ENCODE results near the gene ELMO1. TPM values are rescaled to one million over a fixed set of nuclear protein-coding genes. Genes with fewer than 3 reads are reported as not detected.

ELMO1 gene
- total RNA-seq, 1 experiment from 2014 or later, result not detected

GRCh38 chr7:36961693-36962092 lies 487.0 kb downstream of the ELMO1 start:
- no peaks in the 10 kb centered on the region for H3K79me2 ChIP-seq (ENCODE audit: low read length)
- TF ChIP-seq EZH2phosphoT487 (IDR thresholded peaks at IDR 0.05; ENCODE audit: borderline replicate concordance, low read length), result no peak
- TF ChIP-seq EZH2 (IDR thresholded peaks at IDR 0.05; ENCODE audit: low read length, unreplicated experiment), result no peak
- TF ChIP-seq CTCF (conservative IDR thresholded peaks at IDR 0.05; ENCODE audit: low read depth, low read length), result no peak
- H3K9me2 ChIP-seq (replicated peaks; ENCODE audit: low read length), result no peaks in the 10 kb centered on the region
- H3K27me3 ChIP-seq (ENCODE audit: low read length), result 0 out of 2 replicates have a peak, but pooled peaks cover 12% of the 10 kb centered on the region
- no peaks in the 10 kb centered on the region for H3K36me3 ChIP-seq (ENCODE audit: low read depth, low read length)
- no peaks in the 10 kb centered on the region for H3F3A ChIP-seq (ENCODE audit: low read length, unreplicated experiment)
- CTCF ChIA-PET, result no interaction called here
- no peak overlapping the region for H3K4me2 ChIP-seq (ENCODE audit: low read length)
- no peak overlapping the region for H3K4me3 ChIP-seq (ENCODE audit: low read length)
- intact Hi-C loops (cut with micrococcal nuclease), result no loop called here
- H3K9me3 ChIP-seq (ENCODE audit: low read length), result no peaks in the 10 kb centered on the region
- H4K20me1 ChIP-seq (ENCODE audit: low read length), result no peaks in the 10 kb centered on the region
- no peaks in the 10 kb centered on the region for H3K4me1 ChIP-seq (ENCODE audit: insufficient read depth, low read length)
- POLR2A ChIA-PET (ENCODE audit: unreplicated experiment), result no interaction called here
- no peak overlapping the region for H3K27ac ChIP-seq (ENCODE audit: low read length)
- DNase-seq (no peak), ATAC-seq (no peak)
- no peak overlapping the region for H2AFZ ChIP-seq (ENCODE audit: low read length)
- BruUV-seq (replicated peaks), result no TSS peak
- no peak overlapping the region for H3K9ac ChIP-seq (ENCODE audit: low read length)

- intact Hi-C loops (cut with micrococcal nuclease), result no loop called here
- no TSS peak for BruUV-seq (replicated peaks)
- ChIA-PET CTCF (no interaction called here), POLR2A (ENCODE audit: unreplicated experiment) (no interaction called here)
- H3K4me3 ChIP-seq (ENCODE audit: low read length), result no peak overlapping the region
- TF ChIP-seq EZH2phosphoT487 (IDR thresholded peaks at IDR 0.05; ENCODE audit: borderline replicate concordance, low read length) (no peak), EZH2 (IDR thresholded peaks at IDR 0.05; ENCODE audit: low read length, unreplicated experiment) (no peak), CTCF (conservative IDR thresholded peaks at IDR 0.05; ENCODE audit: low read depth, low read length) (no peak)
- no peaks in the 10 kb centered on the region for H3K9me3 ChIP-seq (ENCODE audit: low read length)
- ATAC-seq (no peak), DNase-seq (no peak)
- H3K9me2 ChIP-seq (replicated peaks; ENCODE audit: low read length), result no peaks in the 10 kb centered on the region
- H4K20me1 ChIP-seq (ENCODE audit: low read length), result no peaks in the 10 kb centered on the region
- H3K79me2 ChIP-seq (ENCODE audit: low read length), result no peaks in the 10 kb centered on the region
- H3K4me2 ChIP-seq (ENCODE audit: low read length), result no peak overlapping the region
- H3K36me3 ChIP-seq (ENCODE audit: low read depth, low read length), result no peaks in the 10 kb centered on the region
- H3K4me1 ChIP-seq (ENCODE audit: insufficient read depth, low read length), result no peaks in the 10 kb centered on the region
- no peak overlapping the region for H2AFZ ChIP-seq (ENCODE audit: low read length)
- H3K27ac ChIP-seq (ENCODE audit: low read length), result no peak overlapping the region
- H3F3A ChIP-seq (ENCODE audit: low read length, unreplicated experiment), result no peaks in the 10 kb centered on the region
- 0 out of 2 replicates have a peak, but pooled peaks cover 12% of the 10 kb centered on the region for H3K27me3 ChIP-seq (ENCODE audit: low read length)
- H3K9ac ChIP-seq (ENCODE audit: low read length), result no peak overlapping the region
Measured at GRCh38 chr7:36961097-36961496, 487.6 kb downstream of the ELMO1 start.

GRCh38 chr7:36960105-36960504 lies 488.6 kb downstream of the ELMO1 start:
- H3K36me3 ChIP-seq (ENCODE audit: low read depth, low read length), result no peaks in the 10 kb centered on the region
- no TSS peak for BruUV-seq (replicated peaks)
- H3K27ac ChIP-seq (ENCODE audit: low read length), result no peak overlapping the region
- no peak overlapping the region for H3K4me3 ChIP-seq (ENCODE audit: low read length)
- intact Hi-C loops (cut with micrococcal nuclease), result no loop called here
- no peaks in the 10 kb centered on the region for H3K9me2 ChIP-seq (replicated peaks; ENCODE audit: low read length)
- no peaks in the 10 kb centered on the region for H3K4me1 ChIP-seq (ENCODE audit: insufficient read depth, low read length)
- no peak overlapping the region for H3K9ac ChIP-seq (ENCODE audit: low read length)
- H2AFZ ChIP-seq (ENCODE audit: low read length), result no peak overlapping the region
- H3K79me2 ChIP-seq (ENCODE audit: low read length), result no peaks in the 10 kb centered on the region
- DNase-seq (no peak), ATAC-seq (no peak)
- no peaks in the 10 kb centered on the region for H3F3A ChIP-seq (ENCODE audit: low read length, unreplicated experiment)
- H3K27me3 ChIP-seq (ENCODE audit: low read length), result 0 out of 2 replicates have a peak, but pooled peaks cover 4% of the 10 kb centered on the region
- no peak overlapping the region for H3K4me2 ChIP-seq (ENCODE audit: low read length)
- H4K20me1 ChIP-seq (ENCODE audit: low read length), result no peaks in the 10 kb centered on the region
- TF ChIP-seq CTCF (conservative IDR thresholded peaks at IDR 0.05; ENCODE audit: low read depth, low read length) (no peak), EZH2 (IDR thresholded peaks at IDR 0.05; ENCODE audit: low read length, unreplicated experiment) (no peak), EZH2phosphoT487 (IDR thresholded peaks at IDR 0.05; ENCODE audit: borderline replicate concordance, low read length) (no peak)
- ChIA-PET POLR2A (ENCODE audit: unreplicated experiment) (no interaction called here), CTCF (no interaction called here)
- no peaks in the 10 kb centered on the region for H3K9me3 ChIP-seq (ENCODE audit: low read length)
